Tongue (tissue), 2 donors: ENCODE results near the gene POLE3. TPM values are rescaled to one million over a fixed set of nuclear protein-coding genes. Genes with fewer than 3 reads are reported as not detected.
"Not testable (repeated sequence)": the region's sequence is repeated elsewhere in the genome, so short reads cannot be mapped to it uniquely, and the experiment has no call there.

Experiments
- DNase-seq: peaks from one replicate; pipeline ENCODE4 v3.0.0-alpha.2; 2015
- total RNA-seq: library from RNA; depleted of rRNA; stranded (reverse); fragments of >200 nt; gene quantifications from one replicate; pipeline ENCODE4 v1.2.3, GENCODE V29; 2014

The POLE3 gene, protein sequence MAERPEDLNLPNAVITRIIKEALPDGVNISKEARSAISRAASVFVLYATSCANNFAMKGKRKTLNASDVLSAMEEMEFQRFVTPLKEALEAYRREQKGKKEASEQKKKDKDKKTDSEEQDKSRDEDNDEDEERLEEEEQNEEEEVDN
- total RNA-seq, result 36.5 TPM

DNA sequence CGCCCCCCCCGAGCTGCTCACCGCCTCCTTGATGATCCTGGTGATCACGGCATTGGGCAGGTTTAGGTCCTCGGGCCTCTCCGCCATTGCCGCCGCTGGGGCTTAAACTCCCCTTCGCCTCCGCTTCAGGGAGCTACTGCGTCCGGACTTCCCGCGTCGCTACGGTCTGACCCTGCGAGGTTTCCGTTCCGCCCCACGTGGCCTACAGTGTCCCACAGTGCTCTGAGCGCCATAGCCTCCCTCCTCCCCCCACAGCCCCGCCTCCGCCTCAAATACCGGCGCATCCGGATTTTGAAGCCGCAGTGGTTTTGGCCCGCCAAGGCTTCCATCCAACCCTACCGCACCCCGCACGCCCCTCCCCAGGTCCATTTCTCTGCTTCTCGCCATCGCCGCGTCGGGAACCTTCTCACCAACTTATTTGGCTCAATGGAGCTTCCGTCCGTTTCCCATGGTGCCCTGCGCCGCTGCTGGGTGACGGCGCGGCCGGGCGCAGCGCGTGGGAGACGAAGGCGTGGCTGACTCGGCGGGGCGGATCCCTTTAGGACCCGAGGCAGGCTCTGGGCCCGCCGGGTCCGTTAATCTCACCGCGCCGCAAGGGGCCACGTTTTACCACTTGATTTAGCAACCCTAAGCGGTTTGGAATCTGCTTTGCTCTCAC lies at the start of gene POLE3, which contains the start of gene C9orf43:
POLE3 (minus strand) TSS at position 469 of the 658 bp plus-strand sequence; CDS start at position 87, 382 bp downstream.
C9orf43 (plus strand) TSS at position 541 of the 658 bp plus-strand sequence. CDS start 2,747 bp downstream, outside the sequence.
- peak; percentile 98 for DNase-seq

DNA sequence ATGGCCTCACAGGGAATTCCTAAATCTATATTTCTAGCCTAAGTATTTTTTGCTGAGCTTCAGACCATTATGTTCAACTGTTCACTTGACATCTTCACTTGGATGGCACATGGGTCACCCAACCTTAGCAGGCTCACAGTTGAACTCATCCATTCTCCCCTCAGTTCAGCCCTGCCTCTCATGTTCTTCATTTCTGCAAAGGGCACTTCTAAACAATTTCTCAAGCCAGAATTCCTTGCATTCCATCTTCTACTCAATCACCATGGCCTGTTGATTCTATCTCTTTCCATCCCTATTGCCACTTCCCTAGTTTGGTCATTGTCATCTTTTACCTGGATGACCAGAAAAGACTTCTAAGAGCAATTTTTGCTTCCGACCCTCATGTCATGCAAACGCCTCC lies 45.8 kb upstream of the POLE3 start:
- no peak for DNase-seq

DNA sequence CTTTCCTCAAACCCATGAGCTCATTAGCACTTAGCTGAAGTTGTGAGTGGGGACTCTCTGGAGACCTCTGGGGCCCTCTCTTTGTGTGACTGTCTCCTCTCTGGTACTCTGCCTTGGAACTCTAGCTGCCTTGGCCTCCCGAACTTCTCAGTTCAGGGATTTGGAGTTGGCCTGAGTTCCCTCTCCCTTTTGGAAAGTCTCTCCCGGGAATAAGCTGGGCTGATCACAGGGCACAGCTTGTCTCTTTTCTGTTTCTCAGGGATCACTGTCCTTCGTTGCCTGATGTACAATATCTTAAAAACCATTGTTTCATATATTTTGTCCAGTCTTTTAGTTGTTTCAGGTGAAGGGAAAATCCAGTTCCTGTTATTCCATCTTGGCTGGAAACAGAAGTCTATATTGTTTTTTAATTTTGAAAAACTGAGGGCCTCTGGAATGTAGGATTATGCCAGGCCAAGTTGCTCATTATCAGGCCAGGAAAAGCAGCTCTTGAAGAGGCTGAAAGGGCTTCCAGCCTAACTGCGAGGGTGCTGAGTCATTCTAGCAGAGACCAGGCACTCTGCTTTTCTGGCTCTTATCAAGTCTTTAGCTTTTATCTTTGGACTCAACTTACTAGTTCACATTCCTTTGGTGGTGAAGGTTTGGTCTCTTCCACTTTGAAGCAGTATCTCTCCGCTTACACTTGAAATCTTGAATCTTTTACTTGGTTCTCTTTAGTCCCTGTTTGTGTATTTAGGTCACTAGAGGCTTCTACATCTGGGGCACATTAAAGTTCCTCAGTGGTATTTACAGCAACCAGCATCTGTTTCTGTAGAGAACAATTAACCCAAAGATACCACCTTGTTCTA lies 44.7 kb upstream of the POLE3 start:
- peak; percentile 54 for DNase-seq

DNA sequence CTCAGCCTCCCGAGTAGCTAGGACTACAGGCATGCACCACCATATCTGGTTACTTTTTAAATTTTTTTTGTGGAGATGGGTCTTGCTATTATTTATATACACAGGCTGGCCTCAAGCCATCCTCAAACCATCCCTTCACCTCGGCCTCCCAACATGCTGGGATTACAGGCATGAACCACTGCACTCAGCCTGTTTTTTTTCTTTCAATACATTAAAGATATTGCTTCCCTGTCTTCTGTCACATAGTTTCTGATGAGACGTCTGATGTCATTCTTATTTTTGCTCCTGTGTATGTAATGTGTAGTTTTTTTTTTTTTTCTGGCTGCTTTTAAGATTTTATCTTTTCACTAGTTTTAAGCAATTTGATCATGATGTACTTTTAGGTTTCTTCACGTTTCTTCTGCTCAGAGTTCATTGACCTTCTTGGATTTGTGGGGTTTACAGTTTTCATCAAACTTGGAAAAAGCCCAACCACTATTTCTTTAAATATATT lies 41.7 kb upstream of the POLE3 start:
- DNase-seq, result no peak

DNA sequence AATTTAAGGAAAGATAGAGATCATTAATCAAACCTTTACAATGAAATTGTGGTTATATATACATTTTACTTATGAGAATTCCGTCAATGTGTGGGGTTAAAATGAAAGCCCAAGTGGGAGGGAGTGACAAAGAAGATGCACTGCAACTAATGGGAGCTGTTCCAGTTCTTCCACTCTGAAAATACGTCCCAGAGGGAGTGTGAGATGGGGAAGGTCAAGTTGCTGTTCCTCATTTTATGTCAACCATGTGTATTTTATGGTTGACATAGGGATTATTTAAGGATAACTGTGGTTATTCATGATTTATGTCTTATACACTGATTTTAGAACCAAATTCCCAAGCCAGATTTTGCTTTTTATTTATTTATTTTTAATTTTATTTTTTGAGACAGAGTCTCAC lies 38.9 kb upstream of the POLE3 start:
- DNase-seq, result no peak

DNA sequence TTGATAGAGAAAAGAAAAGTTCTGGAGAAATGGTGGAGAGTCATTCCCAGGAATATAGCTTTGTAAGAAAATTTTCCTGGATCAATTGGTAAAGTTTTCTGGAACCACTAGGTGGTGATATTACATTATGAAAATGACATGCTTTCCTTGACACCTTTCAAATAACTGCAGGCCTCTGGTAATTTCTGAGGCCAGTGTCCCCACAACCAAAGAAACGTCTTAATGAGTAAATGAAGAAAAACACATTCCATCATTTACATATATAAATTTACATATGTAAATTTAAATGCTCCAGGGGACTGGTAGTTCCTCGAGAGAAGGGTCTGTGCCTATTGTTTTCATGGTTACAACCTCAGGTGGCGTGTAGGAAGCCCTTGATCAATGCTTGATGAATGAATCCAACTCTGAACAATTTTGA lies 35.9 kb upstream of the POLE3 start:
- DNase-seq, result peak; percentile 79

DNA sequence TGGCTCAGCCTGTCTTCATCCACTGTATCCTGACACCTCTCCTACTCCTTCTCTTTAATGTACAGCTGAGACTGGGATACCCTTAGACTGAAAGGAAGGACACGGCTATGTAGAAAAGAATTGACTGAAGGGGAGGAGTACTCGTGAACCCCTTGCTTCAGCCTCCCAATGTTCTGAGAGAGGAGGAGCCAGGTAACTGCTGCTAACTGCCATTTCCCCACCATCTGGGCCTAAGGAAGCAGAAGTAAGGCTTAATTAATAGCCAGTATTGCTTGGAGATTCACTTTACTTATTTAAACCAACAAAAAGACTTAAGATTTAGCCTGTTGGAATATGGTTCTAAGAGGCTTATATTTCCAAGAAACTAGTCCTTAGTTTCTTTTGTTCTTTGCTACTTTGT lies 34.3 kb upstream of the POLE3 start:
- no peak for DNase-seq

DNA sequence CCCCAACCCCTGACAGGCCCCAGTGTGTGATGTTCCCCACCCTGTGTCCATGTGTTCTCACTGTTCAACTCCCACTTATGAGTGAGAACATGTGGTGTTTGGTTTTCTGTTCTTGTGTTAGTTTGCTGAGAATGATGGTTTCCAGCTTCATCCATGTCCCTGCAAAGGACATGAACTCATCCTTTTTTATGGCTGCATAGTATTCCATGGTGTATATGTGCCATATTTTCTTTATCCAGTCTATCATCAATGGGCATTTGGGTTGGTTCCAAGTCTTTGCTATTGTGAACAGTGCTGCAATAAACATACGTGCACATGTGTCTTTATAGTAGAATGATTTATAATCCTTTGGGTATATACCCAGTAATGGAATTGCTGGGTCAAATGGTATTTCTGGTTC lies 27.2 kb upstream of the POLE3 start:
- not testable (repeated sequence) for DNase-seq

DNA sequence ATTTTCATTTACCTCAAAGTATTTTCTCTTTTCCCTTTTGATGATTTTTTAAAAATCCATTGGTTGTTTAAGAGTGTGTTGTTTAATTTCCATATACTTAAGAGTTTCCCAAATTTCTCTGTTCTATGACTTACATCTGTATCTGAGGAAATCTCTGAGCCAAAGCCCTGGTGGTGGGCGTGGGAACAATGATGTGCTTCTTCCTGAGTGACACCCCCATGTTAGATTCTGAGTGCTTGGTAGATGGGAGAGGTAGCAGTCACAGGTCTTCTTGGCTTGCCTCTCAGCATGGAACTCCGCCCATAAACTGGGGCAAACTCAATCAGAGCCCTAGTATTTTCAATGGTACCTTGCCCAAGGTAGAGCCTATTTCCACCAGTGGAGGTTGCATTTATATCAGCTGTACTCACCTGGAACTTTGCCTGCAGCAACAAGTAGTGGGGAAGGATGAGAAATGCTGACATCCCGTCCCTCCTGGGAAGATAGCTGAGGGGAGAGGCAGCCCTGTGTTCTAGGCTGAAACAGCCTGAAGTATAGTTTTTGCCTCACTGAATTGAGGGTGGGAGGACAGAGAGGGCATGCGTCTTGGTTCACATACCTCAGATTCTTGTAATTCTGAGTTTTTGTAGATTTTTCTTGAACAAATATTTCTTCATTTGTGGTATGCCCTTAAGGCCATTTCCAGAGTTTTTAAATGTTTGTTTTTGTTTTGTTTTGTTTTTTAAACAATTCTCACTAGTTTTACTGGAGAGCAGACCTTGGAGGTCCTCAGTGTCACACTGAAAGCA lies 26.4 kb upstream of the POLE3 start:
- DNase-seq, result no peak

DNA sequence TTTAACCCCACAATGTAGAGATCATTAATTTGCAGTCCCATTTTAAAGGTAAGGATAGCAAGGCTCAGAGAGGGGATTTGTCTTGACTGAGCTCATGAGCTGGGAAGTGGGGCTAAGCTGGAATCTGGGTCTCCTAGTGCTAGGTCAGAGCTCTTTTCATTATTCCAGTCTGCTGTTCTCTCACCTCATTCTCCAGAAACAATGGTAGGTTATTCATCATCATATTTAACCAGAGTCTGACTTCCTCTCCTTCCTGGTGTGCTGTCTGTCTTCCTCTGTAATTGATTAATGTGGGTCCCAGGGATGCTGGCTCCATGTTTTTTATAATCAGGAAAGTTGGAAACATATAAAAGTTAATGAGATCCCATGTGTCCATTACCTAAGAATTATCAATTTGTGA lies 20.7 kb upstream of the POLE3 start:
- no peak for DNase-seq

DNA sequence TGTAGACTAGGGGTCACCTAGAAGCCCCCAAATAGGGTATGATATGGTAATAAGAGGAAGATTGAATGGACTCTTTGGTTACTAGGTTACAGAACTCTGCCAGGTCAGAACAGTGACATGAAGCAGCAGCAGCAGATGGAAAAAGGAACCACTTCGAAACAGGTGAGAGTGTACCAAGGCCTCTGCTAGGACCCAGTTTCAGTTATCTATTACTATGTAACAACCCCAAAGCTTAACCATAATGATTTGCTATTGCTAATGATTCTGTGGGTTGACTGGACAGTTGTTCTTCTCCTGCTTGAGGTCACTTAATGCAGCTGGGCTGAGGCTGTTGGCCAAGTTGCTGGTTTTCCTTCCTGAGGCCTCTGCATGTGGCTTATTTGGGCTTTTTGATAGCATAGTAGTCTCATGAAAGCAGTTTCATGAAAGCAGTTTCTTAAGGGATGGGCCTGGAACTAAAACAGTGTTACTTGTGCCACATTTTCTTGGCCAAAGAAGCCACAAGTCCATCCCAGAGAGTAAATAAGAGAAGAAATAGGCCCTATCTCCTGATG lies 17.7 kb upstream of the POLE3 start:
- no peak for DNase-seq

DNA sequence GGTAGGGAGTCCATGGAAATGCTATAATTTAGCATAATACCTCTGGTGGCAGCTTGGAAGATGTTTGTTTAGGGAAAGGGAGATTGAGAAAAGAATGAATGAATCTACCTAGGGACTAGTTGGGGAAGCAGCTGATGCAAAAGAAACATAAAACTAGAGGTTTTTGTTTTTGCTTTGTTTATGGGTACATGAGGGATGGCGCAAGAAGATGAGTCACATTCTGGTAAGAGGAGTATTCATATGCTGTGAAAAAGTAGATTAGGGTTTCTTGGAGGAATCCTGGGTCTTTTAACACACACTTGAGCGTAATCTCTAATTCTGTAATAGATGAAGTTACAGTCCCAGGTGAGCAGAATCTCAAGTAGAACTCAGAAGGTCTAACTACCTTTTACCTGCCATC lies 17.2 kb upstream of the POLE3 start:
- no peak for DNase-seq

DNA sequence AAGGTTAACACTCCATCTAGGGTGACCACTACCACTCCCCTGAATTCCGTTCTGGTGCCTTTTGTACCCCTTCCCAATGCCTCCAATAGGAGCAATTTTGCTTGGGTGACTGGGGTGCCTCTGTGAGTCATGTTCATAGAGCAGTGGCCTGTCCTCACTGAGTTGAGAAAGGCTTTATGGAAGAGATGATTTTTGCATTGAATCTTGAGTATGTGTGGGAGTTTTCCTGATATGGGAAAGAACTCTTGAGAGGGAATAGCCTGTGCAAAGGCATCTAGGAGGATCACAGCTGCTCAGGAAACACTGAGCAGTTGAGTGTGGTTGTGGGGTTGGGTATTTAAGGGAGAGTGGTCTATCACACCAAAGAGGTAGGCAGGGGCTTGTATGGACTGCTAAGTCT lies 16.2 kb upstream of the POLE3 start:
- no peak for DNase-seq

DNA sequence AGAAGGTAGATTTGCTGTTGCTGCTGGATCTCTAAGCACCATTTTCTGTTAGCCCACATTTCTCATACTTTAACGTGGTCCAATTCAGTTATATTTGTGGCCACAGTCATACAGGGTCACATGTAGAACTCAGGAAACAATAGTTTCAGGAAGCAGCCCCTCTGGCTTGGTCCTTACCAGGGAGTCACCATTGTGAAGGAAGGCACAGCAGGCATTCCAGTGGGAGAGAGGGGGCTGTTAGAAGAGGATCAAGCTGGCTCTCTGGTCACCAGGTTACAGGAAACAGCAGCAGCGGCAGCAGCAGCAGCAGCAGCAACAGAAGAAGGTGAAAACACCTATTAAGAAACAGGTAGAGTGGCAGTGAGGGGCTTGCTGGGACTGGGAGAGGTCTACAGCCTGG lies 14.6 kb upstream of the POLE3 start:
- no peak for DNase-seq

DNA sequence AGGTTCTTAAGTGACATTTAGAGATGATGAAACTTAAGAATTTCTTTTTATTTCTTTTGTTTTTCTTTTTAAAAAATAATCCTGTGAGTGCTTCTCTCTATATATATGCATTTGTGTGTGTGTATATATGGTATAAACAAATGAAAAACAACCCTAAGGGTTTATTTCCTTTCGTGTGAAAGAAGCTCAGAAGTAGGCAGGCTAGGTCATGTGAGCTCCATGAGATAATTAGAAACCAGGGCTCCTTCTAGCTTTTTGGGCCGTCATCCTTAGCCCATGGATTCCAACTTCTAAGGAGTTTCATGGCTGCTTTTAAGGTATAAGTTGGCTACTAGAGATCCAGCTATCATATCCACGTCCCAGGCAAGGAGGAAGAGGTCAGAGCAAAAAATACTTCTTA lies 11.3 kb upstream of the POLE3 start:
- no peak for DNase-seq

DNA sequence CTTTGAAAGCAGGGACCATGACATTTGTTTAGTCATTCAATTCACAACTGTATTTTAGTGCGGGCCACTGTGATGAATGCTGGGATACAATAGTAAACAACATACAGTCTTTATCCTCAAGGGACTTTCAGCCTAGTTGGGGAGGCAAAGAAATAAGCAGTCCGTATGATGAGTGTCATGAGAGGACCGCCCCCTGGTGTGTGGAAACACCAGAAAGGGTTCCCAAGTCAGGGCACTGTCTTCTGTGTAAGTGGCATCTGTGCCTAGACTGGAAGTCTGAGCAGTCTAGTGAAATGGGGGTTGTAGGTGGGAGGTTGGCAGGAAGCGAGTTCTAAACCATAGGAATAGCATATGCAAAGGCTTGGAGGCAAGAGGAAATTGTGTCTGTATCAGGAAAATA lies 6.9 kb upstream of the POLE3 start:
- DNase-seq, result no peak

DNA sequence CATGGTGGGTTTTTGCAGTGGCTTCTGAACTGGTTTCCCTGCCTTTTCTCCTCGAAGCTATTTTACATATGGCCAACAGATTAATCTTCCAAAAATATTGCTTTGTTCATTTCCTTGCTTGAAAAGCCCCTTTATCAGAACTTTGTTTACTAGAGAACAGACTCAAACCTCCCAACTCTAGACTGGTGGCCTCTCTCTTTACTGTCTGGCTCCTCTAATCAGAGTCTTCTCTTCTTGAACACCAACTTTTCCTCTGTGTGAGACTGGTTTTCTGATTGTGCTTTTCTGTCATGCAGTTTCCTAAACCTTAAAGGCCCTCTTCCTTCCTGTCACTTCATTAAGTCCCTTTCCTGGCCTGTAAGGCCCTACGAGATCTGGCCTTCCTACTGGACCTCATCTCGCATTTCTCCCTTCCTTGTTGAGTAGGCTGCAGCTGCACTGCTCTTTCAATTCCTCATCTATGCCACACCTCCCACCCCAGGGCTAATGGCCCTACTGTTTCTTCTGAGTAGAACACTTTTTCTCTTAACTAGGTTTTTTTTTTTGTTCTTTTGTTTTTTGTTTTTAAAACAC lies 5.8 kb upstream of the POLE3 start:
- DNase-seq, result no peak

DNA sequence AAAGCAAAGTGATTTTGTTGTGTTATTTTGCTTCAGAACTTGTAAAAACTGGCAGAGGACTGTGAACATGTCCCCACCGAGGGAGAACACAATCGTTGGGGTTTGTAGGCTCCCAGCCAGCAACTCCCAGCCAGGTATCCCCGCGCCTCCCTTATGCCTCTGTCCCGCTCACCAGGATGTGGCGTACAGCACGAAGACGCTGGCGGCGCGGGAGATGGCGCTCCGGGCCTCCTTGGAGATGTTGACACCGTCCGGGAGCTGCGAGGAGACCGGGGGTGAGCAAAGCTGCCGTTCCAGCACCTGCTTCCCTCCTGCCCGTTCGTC lies 630 bp downstream of the POLE3 start:
- no peak for DNase-seq

DNA sequence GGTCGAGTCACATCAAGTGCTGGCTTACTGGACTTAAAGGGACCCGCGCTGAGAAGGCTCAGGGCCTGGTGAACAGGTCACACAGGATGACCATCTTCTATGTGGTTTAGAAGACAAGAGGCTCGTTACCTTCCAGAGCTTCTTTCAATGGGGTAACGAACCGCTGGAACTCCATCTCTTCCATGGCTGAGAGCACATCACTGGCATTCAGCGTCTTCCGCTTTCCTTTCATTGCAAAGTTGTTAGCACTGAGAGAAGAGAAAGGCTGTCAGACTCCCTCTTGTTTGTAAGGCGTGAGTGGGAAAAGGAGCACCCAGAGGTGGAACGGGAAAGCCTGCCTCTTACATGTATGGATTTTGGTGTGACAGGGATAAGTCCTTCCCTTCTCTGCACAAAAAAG lies 994 bp downstream of the POLE3 start:
- no peak for DNase-seq

DNA sequence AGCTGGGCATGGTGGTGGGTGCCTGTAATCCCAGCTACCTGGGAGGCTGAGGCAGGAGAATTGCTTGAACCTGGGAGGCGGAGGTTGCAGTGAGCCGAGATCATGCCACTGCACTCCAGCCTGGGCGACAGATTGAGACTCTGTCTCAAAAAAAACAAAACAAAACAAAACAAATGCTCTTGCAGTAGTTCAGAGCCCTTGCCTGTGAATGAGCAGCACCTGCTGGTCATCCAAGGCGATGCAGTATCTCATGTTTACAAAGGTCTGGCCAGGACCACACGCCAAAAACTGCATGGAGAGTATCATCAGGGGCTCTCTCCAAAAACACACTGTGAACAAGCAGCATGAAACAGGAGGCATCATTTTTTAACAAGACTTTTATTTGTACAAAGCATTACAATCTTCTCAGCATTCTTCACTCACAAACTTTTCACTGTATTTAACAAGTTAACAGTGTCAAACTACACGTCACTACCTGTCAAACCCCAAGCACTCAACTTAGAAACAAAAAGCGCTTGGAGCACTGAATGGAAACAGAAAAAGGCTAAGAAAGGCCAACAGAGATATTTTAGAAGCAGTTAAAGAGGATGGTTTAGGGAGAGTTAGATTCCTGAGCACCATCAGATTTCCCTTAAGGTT lies 3.5 kb downstream of the POLE3 start:
- DNase-seq, result peak; percentile 81

DNA sequence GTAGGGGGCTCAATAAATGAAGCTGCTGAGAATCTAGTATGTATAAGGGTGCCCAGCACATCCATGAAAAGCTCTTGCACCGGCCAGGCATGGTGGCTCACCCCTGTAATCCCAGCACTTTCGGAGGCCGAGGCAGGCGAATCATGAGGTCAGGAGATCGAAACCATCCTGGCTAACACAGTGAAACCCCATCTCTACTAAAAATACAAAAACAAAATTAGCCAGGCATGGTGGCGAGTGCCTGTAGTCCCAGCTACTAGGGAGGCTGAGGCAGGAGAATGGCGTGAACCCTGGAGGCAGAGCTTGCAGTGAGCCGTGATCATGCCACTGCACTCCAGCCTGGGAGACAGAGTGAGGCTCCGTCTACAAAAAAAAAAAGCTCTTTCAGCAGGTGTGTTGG lies 4.1 kb downstream of the POLE3 start:
- DNase-seq, result not testable (repeated sequence)
